ENCODE data around the gene SPON2.

The SPON2 gene

GRCh38 chr4:1194010-1194900, 21.9 kb upstream of the SPON2 start:
- DNase-seq, result no peak

GRCh38 chr4:1193206-1194009, 21.0 kb upstream of the SPON2 start:
- DNase-seq, result no peak

- no peak for DNase-seq
These were observed 20.3 kb upstream of the SPON2 start for GRCh38 chr4:1192493-1193205.

DNA sequence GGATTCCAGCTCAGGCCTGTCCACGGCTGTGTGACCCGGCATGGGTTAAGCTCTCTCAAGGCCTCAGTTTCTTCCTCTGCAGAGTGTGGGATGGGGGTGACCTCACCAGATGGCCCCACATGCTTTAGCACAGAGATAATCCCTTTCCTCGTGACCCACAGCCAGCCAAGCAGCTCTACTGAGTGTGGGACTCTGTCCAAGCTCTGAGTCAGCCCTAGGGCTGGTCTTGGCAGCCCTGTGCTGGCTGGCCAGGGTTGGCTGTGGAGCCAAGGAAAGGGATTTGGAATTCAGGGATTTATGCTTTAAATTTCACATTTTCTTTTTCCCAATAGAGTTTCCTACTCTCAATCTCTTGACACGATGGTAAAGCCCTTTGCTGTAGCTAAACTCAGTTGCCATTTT, 19.7 kb upstream of the SPON2 start:
- no peak for DNase-seq

DNA sequence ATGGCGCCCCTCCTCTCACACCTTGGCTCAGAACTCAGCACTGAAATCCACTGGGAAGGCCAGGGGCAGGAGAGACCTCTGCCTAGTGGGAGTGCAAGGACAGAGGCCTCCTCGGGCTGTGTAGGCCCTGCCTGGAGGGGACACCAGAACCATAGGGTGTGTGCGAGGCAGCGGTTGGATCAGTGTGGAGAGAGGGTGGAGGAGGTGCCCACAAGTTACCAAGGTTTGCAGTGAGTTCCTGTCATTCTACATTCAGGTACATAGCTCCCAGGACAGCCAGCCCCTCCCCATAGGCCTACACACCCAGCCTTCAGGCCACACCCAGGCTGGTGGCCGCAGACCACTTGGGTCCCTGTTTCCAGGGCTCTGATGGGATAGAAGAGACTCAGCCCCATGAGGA, 19.2 kb upstream of the SPON2 start:
- DNase-seq, result no peak

DNA sequence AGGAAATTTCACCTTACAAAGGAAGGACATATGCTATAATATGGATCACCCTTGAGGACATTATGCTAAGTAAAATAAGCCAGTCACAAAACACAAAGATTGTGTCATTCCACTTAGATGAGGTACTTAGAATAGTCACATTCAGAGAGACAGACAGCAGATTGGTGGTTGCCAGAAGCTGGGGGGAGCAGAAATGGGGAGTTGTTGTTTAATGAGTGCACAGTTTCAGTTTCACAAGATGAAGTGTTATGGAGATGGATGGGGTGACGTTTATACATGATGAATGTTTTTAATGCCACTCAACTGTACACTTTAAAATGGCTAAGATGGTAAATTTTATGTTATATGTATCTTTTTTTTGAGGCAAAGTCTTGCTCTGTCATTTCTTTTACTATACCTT, 14.8 kb upstream of the SPON2 start:
- DNase-seq, result no peak

- DNase-seq, result no peak
These were observed 11.8 kb upstream of the SPON2 start for GRCh38 chr4:1183985-1184773.

DNA sequence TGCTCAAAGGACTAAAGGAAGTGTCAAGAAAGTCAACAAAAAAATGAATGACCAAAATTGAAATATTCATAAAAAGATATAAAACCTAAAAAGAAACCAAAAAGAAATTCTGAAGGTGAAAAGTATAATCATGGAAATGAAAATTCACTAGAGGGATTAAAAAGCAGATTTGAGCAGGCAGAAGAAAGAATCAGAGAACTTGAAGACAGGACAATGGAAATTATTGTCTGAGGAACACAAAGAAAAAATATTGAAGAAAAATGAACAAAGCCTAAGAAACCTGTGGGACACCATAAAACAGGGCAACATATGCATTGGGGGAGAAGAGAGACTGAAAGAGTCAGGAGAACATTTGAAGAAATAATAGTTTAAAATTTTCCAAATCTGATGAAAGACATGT, 9.9 kb upstream of the SPON2 start:
- no peak for DNase-seq

GRCh38 chr4:1180663-1181062, 8.3 kb upstream of the SPON2 start:
- DNase-seq, result no peak

- no peak for DNase-seq
These were observed 7.6 kb upstream of the SPON2 start for GRCh38 chr4:1179976-1180375.

GRCh38 chr4:1179089-1179441, 6.7 kb upstream of the SPON2 start:
- no peak for DNase-seq

DNA sequence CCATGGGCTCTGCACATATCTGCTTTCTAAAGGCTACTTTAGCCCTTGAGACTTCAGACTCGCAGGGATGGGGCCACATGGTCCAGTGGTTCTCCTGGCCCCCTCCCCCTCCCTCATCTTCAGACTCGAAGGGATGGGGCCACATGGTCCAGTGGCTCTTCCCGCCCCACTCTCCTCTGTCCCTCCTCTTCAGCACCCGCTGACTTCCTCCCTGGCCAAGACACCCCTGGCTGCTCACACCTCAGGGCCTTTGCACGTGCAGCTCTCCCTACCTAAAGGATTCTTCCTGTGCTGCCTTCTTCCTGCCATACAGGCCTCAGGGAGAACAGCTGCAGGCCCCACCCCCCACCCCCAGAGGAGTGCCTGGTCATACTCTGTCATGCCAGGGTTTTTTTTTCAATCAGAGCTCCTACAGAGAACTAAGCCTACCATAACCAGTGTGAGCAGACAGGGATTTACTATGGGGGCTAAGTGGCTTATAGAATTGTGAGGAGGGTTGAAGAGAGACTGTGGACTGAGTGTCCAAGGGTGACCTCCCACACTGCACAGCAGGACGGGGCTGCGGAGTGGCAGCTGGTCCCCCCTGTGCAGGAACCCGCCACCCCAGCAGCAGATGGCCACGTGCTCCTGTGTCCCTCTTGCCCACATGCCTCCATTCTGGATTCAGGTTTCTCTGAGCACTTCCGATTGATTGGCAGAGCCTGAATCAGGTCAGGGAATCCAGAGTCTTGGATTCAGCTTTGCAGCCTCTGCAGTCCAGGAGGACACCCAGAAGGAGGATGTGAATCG, 6.1 kb upstream of the SPON2 start:
- no peak for DNase-seq

DNA sequence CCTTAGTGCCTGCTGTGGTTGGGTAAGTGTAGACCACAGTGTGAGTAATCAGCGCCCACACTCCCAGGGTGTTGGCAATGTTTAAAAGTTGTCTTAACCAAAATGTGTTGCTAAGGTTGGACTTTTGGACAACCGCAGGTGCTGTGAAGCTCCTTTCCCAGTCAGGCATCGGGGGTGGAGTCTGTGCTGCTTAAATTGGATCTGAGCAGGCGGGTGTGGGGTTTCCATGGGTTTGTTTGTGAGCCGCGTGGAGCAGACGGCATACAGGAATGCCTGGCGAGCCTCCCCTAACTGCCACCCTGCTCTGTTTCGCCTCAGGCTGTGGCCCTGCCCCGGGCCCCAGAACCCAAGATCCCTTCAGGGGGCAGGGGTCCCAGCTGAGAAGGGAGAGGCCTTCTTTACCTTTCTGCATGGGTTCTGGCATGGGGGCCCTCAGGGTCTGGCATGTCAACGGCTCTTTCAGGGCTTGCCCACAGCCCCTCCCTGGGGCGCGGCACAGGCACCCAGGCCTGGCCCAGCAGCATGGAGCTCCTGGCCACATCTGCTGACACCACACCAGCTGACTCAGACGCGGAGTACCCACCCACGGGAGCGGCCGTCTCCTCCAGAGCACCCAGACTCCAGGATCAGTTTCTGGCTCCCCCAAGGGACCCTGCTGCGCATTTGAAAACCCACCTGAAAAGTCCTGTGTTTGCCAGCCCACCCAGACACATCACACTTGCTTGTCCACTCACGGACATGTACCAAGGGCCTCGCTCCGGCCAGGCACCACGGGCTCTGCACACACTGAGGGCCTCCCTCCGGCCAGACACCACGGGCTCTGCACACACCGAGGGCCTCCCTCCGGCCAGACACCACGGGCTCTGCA, 5.1 kb upstream of the SPON2 start:
- no peak for DNase-seq

DNA sequence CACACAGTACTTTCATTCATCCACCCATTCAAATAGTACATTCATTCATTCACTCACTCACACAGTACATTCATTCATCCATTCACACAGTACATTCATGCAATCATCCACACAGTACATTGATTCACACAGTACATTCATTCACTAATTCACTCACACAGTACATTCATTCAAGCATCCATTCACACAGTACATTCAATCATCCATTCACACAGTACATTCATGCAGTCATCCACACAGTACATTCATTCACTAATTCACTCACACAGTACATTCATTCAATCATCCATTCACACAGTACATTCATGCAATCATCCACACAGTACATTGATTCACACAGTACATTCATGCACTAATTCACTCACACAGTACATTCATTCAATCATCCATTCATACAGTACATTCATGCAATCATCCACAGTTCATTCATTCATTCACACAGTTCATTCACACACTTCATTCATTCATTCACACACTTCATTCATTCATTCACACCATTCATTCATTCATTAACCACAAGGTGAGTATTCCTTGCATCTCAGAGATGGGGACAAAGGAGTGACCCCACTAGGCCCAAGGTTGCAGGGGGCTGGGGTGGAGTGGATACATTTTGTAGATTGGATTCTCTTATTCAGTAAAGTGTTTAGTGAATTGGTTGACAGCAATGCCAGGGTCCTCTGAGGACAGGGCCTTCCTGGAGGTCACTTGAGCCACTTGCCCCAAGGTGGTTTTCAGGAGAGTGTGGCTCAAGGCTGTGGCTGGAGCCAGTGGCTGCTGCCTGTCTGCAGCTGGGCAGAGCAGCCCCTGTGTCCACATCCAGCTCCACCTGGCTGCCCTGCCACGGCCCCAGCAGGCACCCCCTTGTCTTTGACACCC, 4.3 kb upstream of the SPON2 start:
- DNase-seq, result no peak

- DNase-seq, result no peak
These were observed 3.3 kb upstream of the SPON2 start for GRCh38 chr4:1175635-1176229.

DNA sequence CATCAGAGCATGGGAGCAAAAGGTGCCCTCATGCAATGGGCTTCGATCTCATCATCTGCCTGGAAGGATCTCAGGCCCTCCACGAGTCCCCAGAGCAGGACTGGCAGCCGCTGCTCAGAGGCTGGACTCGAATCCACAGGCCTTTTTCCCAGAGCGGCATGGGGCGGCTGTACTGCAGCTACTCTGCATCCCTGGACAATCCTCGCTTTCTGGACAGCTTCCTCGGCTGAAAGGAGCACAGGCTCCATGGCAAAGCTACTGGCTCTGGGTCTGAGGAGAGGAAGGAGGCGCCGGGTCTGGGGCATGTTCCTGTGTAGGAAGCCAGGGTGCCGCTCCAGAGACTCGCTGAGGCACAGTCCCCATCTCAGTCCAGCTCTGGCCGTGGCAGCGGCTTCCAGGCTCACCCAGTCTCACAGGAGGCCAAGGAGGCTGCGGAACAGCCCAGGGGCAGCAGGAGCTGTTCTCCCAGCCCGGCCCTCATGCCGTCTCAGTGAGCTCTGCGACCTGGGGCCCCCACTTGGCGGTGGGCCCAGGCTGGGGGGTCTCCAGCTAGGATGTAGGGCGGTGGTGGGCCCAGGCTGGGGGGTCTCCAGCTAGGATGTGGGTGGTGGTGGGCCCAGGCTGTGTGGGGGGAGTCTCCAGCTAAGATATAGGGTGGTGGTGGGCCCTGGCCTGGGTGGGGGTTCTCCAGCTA, 2.7 kb upstream of the SPON2 start:
- no peak for DNase-seq

DNA sequence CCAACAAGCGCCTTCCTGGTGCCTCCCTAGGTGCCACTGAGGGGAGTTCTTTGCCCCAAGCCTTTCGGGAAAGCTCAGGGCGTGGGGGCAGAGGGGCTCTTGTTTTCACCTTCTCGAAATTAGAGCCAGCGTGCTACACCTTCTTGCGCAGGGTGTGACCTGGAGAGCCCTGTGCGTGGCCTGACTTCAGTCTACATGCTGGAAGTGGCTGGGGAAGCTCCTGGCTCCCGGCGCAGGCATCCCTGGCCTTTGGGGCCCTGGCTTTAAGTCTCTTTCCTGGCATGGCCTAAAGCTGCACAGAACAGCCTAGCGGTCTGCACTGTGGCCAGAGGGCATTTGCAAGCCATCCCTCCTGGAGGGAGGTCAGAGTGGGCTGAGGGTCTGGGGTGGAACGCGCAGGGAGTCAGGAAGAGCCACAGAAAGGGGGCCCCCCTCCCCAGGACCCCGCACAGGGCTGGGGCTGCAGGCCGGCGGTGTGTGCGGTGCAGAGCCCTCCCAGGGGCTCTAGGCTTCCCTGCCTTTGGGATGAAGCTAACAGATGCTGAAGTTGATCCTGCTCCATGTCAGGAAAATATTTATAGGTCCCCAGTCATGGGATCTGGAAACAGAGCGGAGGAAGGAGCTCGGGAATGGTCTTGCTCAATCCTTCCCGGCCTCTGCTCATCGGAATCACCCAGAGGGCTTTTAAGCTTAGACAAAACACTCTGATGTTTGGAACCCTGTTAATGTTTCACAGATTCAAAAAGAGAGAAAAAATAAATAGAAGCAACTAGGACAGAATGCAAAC, 781 bp upstream of the SPON2 start:
- DNase-seq, result no peak

All from NCI-H2171 treated with DMSO at 0.1 percent for 48 hours (cell line).